ENCODE data around the gene PLEKHD1. TPM values are rescaled to one million over a fixed set of nuclear protein-coding genes. Genes with fewer than 3 reads are reported as not detected.

Gene PLEKHD1
- total RNA-seq, 1 donor from 2014 or later, result not detected

- intact Hi-C loops (cut with DNase I), result no loop called here
- peak; percentile 58 for ATAC-seq
- DNase-seq (ENCODE audit: low spot score), result no peak
Measured at GRCh38 chr14:69501423-69501838, 16.9 kb downstream of the PLEKHD1 start.

- DNase-seq (ENCODE audit: low spot score) (no peak), ATAC-seq (no peak)
- intact Hi-C loops (cut with DNase I), result no loop called here
Measured at GRCh38 chr14:69504775-69505174, 20.2 kb downstream of the PLEKHD1 start.

GRCh38 chr14:69505338-69506240 is 21.1 kb downstream of the PLEKHD1 start:
- intact Hi-C loops (cut with DNase I), result no loop called here
- ATAC-seq, result no peak
- no peak for DNase-seq (ENCODE audit: low spot score)

- no peak for ATAC-seq
- DNase-seq (ENCODE audit: low spot score), result no peak
Measured at GRCh38 chr14:69506241-69506595, 21.7 kb downstream of the PLEKHD1 start.

GRCh38 chr14:69518289-69519101 is 34.0 kb downstream of the PLEKHD1 start:
- ATAC-seq, result no peak
- intact Hi-C loops (cut with DNase I), result no loop called here
- peak; percentile 22 for DNase-seq (ENCODE audit: low spot score)

More at GRCh38 chr14:69506241-69506595, 21.7 kb downstream of the PLEKHD1 start:
- intact Hi-C loops (cut with DNase I), result no loop called here

GRCh38 chr14:69519204-69520100 is 34.9 kb downstream of the PLEKHD1 start:
- ATAC-seq, result no peak
- peak; percentile 10 for DNase-seq (ENCODE audit: low spot score)
- intact Hi-C loops (cut with DNase I), result no loop called here

- intact Hi-C loops (cut with DNase I), result no loop called here
- DNase-seq (ENCODE audit: low spot score) (peak; percentile 4), ATAC-seq (no peak)
Measured at GRCh38 chr14:69522026-69522425, 37.5 kb downstream of the PLEKHD1 start.

- intact Hi-C loops (cut with DNase I), result no loop called here
- ATAC-seq, result no peak
- peak; percentile 23 for DNase-seq (ENCODE audit: low spot score)
Measured at GRCh38 chr14:69525896-69526295, 41.4 kb downstream of the PLEKHD1 start.

- intact Hi-C loops (cut with DNase I), result no loop called here
- DNase-seq (ENCODE audit: low spot score) (no peak), ATAC-seq (no peak)
Measured at GRCh38 chr14:69527635-69528034, 43.1 kb downstream of the PLEKHD1 start.

- no peak for ATAC-seq
- intact Hi-C loops (cut with DNase I), result no loop called here
- no peak for DNase-seq (ENCODE audit: low spot score)
Measured at GRCh38 chr14:69528143-69528542, 43.6 kb downstream of the PLEKHD1 start.

- no peak for DNase-seq (ENCODE audit: low spot score)
- intact Hi-C loops (cut with DNase I), result no loop called here
- no peak for ATAC-seq
Measured at GRCh38 chr14:69528930-69529329, 44.4 kb downstream of the PLEKHD1 start.

GRCh38 chr14:69529563-69529962 is 45.0 kb downstream of the PLEKHD1 start:
- DNase-seq (ENCODE audit: low spot score), result no peak
- ATAC-seq, result no peak
- intact Hi-C loops (cut with DNase I), result no loop called here

- intact Hi-C loops (cut with DNase I), result no loop called here
- no peak for ATAC-seq
- DNase-seq (ENCODE audit: low spot score), result no peak
Measured at GRCh38 chr14:69530095-69530494, 45.6 kb downstream of the PLEKHD1 start.

- intact Hi-C loops (cut with DNase I), result no loop called here
- DNase-seq (ENCODE audit: low spot score) (no peak), ATAC-seq (no peak)
Measured at GRCh38 chr14:69531135-69531534, 46.6 kb downstream of the PLEKHD1 start.

- intact Hi-C loops (cut with DNase I), result no loop called here
- ATAC-seq (no peak), DNase-seq (ENCODE audit: low spot score) (no peak)
Measured at GRCh38 chr14:69532561-69533340, 48.2 kb downstream of the PLEKHD1 start.

- ATAC-seq (no peak), DNase-seq (ENCODE audit: low spot score) (no peak)
- intact Hi-C loops (cut with DNase I), result no loop called here
Measured at GRCh38 chr14:69535230-69535848, 50.8 kb downstream of the PLEKHD1 start.

- DNase-seq (ENCODE audit: low spot score) (no peak), ATAC-seq (no peak)
- intact Hi-C loops (cut with DNase I), result no loop called here
Measured at GRCh38 chr14:69536971-69537370, 52.4 kb downstream of the PLEKHD1 start.

GRCh38 chr14:69537900-69538299 is 53.4 kb downstream of the PLEKHD1 start:
- no peak for ATAC-seq
- intact Hi-C loops (cut with DNase I), result no loop called here
- DNase-seq (ENCODE audit: low spot score), result no peak

Measured in sciatic nerve (tissue), 2 donors.